IMR-90 (cell line): ENCODE results near the gene MLF2. TPM values are rescaled to one million over a fixed set of nuclear protein-coding genes. Genes with fewer than 3 reads are reported as not detected.

ENCODE experiments used
- ATAC-seq: fragments of 200-7000 bp; cut with Tn5 transposase; 2 replicates; pipeline ENCODE4 v1.9.1; 2020; ENCODE audit warnings: low read depth, mild to moderate bottlenecking, moderate library complexity
- BruUV-seq: library from RNA; stranded (reverse); fragments of 400-500 nt; replicated peaks from 2 replicates; lab custom pipeline; 2021; lab: Mats Ljungman, UMichigan
- CTCF ChIA-PET: fragments of 300-600 bp; formaldehyde crosslinking; extraction: SDS; loops from one replicate; lab custom pipeline; 2021; ENCODE audit warnings: antibody characterized with exemption; lab: Yijun Ruan, JAX
- POLR2A ChIA-PET: fragments of 300-600 bp; sonication (Branson Sonifier 250); formaldehyde crosslinking; loops from one replicate; lab custom pipeline; 2022; ENCODE audit warnings: antibody characterized with exemption; ENCODE audit not compliant: unreplicated experiment; lab: Charles Lee
- DNase-seq: peaks from one replicate; pipeline ENCODE4 v3.0.0; 2013
- H2AFZ ChIP-seq: replicated peaks from 2 replicates; pipeline ENCODE3; 2013; ENCODE audit warnings: low read length, mild to moderate bottlenecking; ENCODE audit not compliant: poor library complexity
- H2AK5ac ChIP-seq: 2 replicates; pipeline ENCODE4 v1.6.1; 2013; ENCODE audit warnings: low read depth, low read length, inconsistent platforms
- H2AK9ac ChIP-seq: replicated peaks from 2 replicates; pipeline ENCODE3; 2013; ENCODE audit warnings: mild to moderate bottlenecking, low read depth, low read length, moderate library complexity; ENCODE audit not compliant: poor library complexity
- H2BK120ac ChIP-seq: 2 replicates; pipeline ENCODE4 v1.6.1; 2013; ENCODE audit warnings: low read depth, low read length, inconsistent platforms
- H2BK15ac ChIP-seq: 3 replicates; pipeline ENCODE4 v1.6.1; 2013; ENCODE audit warnings: low read depth, low read length, inconsistent platforms
- H2BK20ac ChIP-seq: 2 replicates; pipeline ENCODE4 v1.6.1; 2013; ENCODE audit warnings: low read depth, mild to moderate bottlenecking, inconsistent platforms, low read length, moderate library complexity
- H2BK5ac ChIP-seq: 2 replicates; pipeline ENCODE4 v1.6.1; 2013; ENCODE audit warnings: mild to moderate bottlenecking, low read depth, low read length, inconsistent platforms; ENCODE audit not compliant: poor library complexity, severe bottlenecking
- H3K14ac ChIP-seq: replicated peaks from 2 replicates; pipeline ENCODE4 v1.6.1; 2013; ENCODE audit warnings: low read depth, low read length, inconsistent platforms
- H3K18ac ChIP-seq: 2 replicates; pipeline ENCODE4 v1.6.1; 2013; ENCODE audit warnings: low read depth, low read length, control low read depth
- H3K23ac ChIP-seq: 2 replicates; pipeline ENCODE4 v1.6.1; 2013; ENCODE audit warnings: low read depth, low read length, inconsistent platforms
- H3K27ac ChIP-seq: 2 replicates; pipeline ENCODE4 v1.5.1; 2013; ENCODE audit warnings: mild to moderate bottlenecking, control low read depth, low read length; ENCODE audit not compliant: insufficient read depth
- H3K27me3 ChIP-seq: 2 replicates; pipeline ENCODE4 v1.6.1; 2013; ENCODE audit warnings: low read length; ENCODE audit not compliant: control insufficient read depth, insufficient read depth
- H3K36me3 ChIP-seq: 2 replicates; pipeline ENCODE4 v1.6.1; 2013; ENCODE audit warnings: low read length, mixed read lengths; ENCODE audit not compliant: control insufficient read depth, insufficient read depth
- H3K4ac ChIP-seq: 2 replicates; pipeline ENCODE4 v1.6.1; 2013; ENCODE audit warnings: low read depth, low read length, inconsistent platforms
- H3K4me1 ChIP-seq: 2 replicates; pipeline ENCODE4 v1.6.1; 2013; ENCODE audit warnings: low read length, mixed read lengths; ENCODE audit not compliant: control insufficient read depth, insufficient read depth
- H3K4me2 ChIP-seq: 2 replicates; pipeline ENCODE4 v1.6.1; 2013; ENCODE audit warnings: low read depth, mild to moderate bottlenecking, control low read depth, low read length, moderate library complexity
- H3K4me3 ChIP-seq: 2 replicates; pipeline ENCODE4 v1.5.1; 2013; ENCODE audit warnings: low read depth, mild to moderate bottlenecking, control low read depth, low read length, moderate library complexity; ENCODE audit not compliant: insufficient read depth
- H3K56ac ChIP-seq: 2 replicates; pipeline ENCODE4 v1.6.1; 2013; ENCODE audit warnings: low read length, inconsistent platforms; ENCODE audit not compliant: insufficient read depth; ENCODE audit errors: extremely low read depth
- H3K79me1 ChIP-seq, 2 experiments: 2 replicates each; pipeline ENCODE4 v1.6.1; 2013; ENCODE audit warnings: low read length in 2 of 2, inconsistent platforms in 1 of 2, low read depth in 1 of 2
- H3K9ac ChIP-seq: 2 replicates; pipeline ENCODE4 v1.6.1; 2013; ENCODE audit warnings: low read depth, low read length, control low read depth
- H3K9me1 ChIP-seq: 2 replicates; pipeline ENCODE4 v1.6.1; 2013; ENCODE audit warnings: low read length, inconsistent platforms; ENCODE audit not compliant: insufficient read depth
- H3K9me3 ChIP-seq: 2 replicates; pipeline ENCODE4 v1.6.1; 2013; ENCODE audit warnings: low read length; ENCODE audit not compliant: control insufficient read depth, insufficient read depth
- H4K20me1 ChIP-seq: 2 replicates; pipeline ENCODE4 v1.6.1; 2013; ENCODE audit warnings: low read length, inconsistent platforms; ENCODE audit not compliant: insufficient read depth
- H4K5ac ChIP-seq: 2 replicates; pipeline ENCODE4 v1.6.1; 2013; ENCODE audit warnings: mild to moderate bottlenecking, low read depth, low read length, control low read depth
- H4K8ac ChIP-seq, 2 experiments: 2 replicates each; pipeline ENCODE4 v1.6.1; 2013; ENCODE audit warnings: low read depth in 2 of 2, low read length in 2 of 2, control low read depth in 1 of 2, inconsistent platforms in 1 of 2
- H4K91ac ChIP-seq: 2 replicates; pipeline ENCODE4 v1.6.1; 2013; ENCODE audit warnings: low read depth, low read length, inconsistent platforms; ENCODE audit not compliant: insufficient read depth
- BHLHE40 ChIP-seq: fragments of 150-350 bp; IDR thresholded peaks from 2 replicates; pipeline ENCODE4 v1.6.1; 2016; ENCODE audit warnings: mild to moderate bottlenecking, low read depth, low read length
- CEBPB ChIP-seq: IDR thresholded peaks from 2 replicates; pipeline ENCODE4 v1.6.1; 2012; ENCODE audit warnings: low read depth, low read length, improper control_type of control experiment
- CHD1 ChIP-seq: IDR thresholded peaks from 2 replicates; pipeline ENCODE4 v1.6.1; 2012; ENCODE audit warnings: low read depth, low read length, improper control_type of control experiment
- FOS ChIP-seq: fragments of 150-350 bp; IDR thresholded peaks from 2 replicates; pipeline ENCODE4 v1.6.1; 2016; ENCODE audit warnings: low read depth, low read length
- MAFK ChIP-seq: IDR thresholded peaks from 2 replicates; pipeline ENCODE4 v1.6.1; 2012; ENCODE audit warnings: low read depth, low read length, improper control_type of control experiment
- MAZ ChIP-seq: IDR thresholded peaks from 2 replicates; pipeline ENCODE4 v1.6.1; 2012; ENCODE audit warnings: low read depth, mild to moderate bottlenecking, low read length, improper control_type of control experiment, moderate library complexity, borderline replicate concordance
- POLR2A ChIP-seq: IDR thresholded peaks from 2 replicates; pipeline ENCODE4 v1.6.1; 2012; ENCODE audit warnings: mild to moderate bottlenecking, low read depth, low read length
- RAD21 ChIP-seq: IDR thresholded peaks from 2 replicates; pipeline ENCODE4 v1.6.1; 2012; ENCODE audit warnings: low read length, improper control_type of control experiment
- RCOR1 ChIP-seq: IDR thresholded peaks from 2 replicates; pipeline ENCODE4 v1.6.1; 2012; ENCODE audit warnings: mild to moderate bottlenecking, low read length, improper control_type of control experiment; ENCODE audit not compliant: insufficient replicate concordance
- RFX5 ChIP-seq: IDR thresholded peaks from 2 replicates; pipeline ENCODE4 v1.8.0; 2012; ENCODE audit warnings: low read depth, mild to moderate bottlenecking, low read length, moderate library complexity
- SMC3 ChIP-seq: fragments of 150-350 bp; IDR thresholded peaks from 2 replicates; pipeline ENCODE4 v1.6.1; 2016; ENCODE audit warnings: low read depth, mild to moderate bottlenecking, antibody characterized with exemption, low read length, moderate library complexity
- WGBS, 2 experiments: methylation state at CpG; one replicate each; pipeline versions ENCODE4 v1.1.5 to v1.1.7; 2013; ENCODE audit warnings: missing lambda C conversion rate in 2 of 2; ENCODE audit not compliant: insufficient read length in 1 of 2; ENCODE audit errors: extremely low coverage in 2 of 2; 5-methylcytosine and 5-hydroxymethylcytosine counted together
- dilution Hi-C: fragments of 300-500 bp; cut with HindIII; formaldehyde crosslinking; loops from one replicate; pipeline ENCODE4 v1.14.3; 2018; ENCODE audit warnings: low sequenced_read_pairs; ENCODE audit not compliant: unreplicated experiment
- in situ Hi-C: fragments of 300-500 bp; cut with MboI; formaldehyde crosslinking; loops from 3 replicates; pipeline ENCODE4 v1.14.3; 2019; ENCODE audit warnings: low sequenced_read_pairs, inconsistent platforms, mixed read lengths
- intact Hi-C: fragments of 100-400 bp; cut with micrococcal nuclease; formaldehyde crosslinking; loops from 2 replicates; pipeline ENCODE4 v1.10.0; 2022
- polyA plus RNA-seq, 3 experiments: library from polyadenylated mRNA; depleted of rRNA; stranded (reverse); fragments of >200 nt; gene quantifications; 2 replicates each; pipeline ENCODE4 v1.2.3, GENCODE V29; 2012; ENCODE audit warnings: low replicate concordance in 1 of 3
- total RNA-seq: library from RNA; depleted of rRNA; stranded (reverse); fragments of >200 nt; gene quantifications from 2 replicates; pipeline ENCODE4 v1.2.3, GENCODE V29; 2012
- TF ChIP-seq, protein P1 (sequence below): conservative IDR thresholded peaks from 2 replicates; pipeline ENCODE4 v1.5.1; 2012; ENCODE audit warnings: mild to moderate bottlenecking, low read depth, low read length, improper control_type of control experiment
- TF ChIP-seq, protein P2 (sequence below): fragments of 150-350 bp; IDR thresholded peaks from 2 replicates; pipeline ENCODE4 v1.6.1; 2016; ENCODE audit warnings: low read depth, mild to moderate bottlenecking, low read length, moderate library complexity, borderline replicate concordance

MLF2 gene
- total and polyA plus RNA-seq, 2 of the 4 experiments (the other 2 are of a cell fraction): 236 to 403 TPM

DNA sequence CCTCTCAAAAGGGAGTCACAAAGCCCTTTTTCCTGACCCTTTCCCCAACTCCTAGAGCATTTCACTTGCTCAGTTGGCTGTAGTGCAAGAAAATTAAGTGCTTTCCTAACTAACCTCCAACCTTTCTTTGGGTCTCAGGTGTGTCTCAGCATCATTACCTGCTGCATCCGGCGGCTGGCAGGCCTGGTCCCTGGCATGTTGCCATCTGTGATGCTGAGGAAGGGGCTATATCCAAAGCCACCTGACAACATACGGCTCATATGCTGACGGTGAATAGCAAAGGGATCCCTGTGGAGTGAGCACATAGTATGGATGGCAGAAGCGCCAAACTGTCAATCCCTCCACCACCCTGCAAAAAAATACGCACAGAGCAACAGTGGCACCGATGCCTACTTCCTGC, 1.2 kb downstream of the MLF2 start:
- Histone ChIP-seq H4K91ac (no peak overlapping the region), H2BK5ac (peak overlapping the region; percentile 89), H3K4me2 (peak overlapping the region; percentile 94), H2BK15ac (no peak overlapping the region), H3K23ac (peak overlapping the region; percentile 96), H3K4ac (peak overlapping the region; percentile 91), H2AK9ac (peak overlapping the region; percentile 100), H3K79me1 (peaks cover 22 to 36% of the 10 kb centered on the region in 2 experiments), H4K20me1 (peaks cover 16% of the 10 kb centered on the region), H3K9me3 (no peaks in the 10 kb centered on the region), H2BK120ac (no peak overlapping the region), H3K56ac (0 out of 2 replicates have a peak overlapping the region, but pooled peaks have one; percentile 26), H3K4me3 (peak overlapping the region; percentile 71), H2AFZ (peak overlapping the region; percentile 91), H3K9ac (peak overlapping the region; percentile 86), H3K27me3 (no peaks in the 10 kb centered on the region), H4K5ac (no peak overlapping the region), H3K27ac (peak overlapping the region; percentile 88), H3K14ac (peak overlapping the region; percentile 99), H2BK20ac (no peak overlapping the region), H2AK5ac (peak overlapping the region; percentile 95), H3K36me3 (peaks cover 44% of the 10 kb centered on the region), H3K4me1 (peaks cover 7% of the 10 kb centered on the region), H3K9me1 (peaks cover 4% of the 10 kb centered on the region), H4K8ac (peak overlapping the region in 1 of 2 experiments; percentile 77; a peak in 1 of 4 replicates), H3K18ac (no peak overlapping the region)
- intact Hi-C loops (loop anchor here (2.0 kb wide), 1 partner anchor 63 kb away; the partner anchor contains the start of gene ZNF384), dilution Hi-C loops (no loop called here), in situ Hi-C loops (loop anchor here (5.0 kb wide), 1 partner anchor 76 kb away; the partner anchor contains the start of gene P3H3)
- ChIA-PET POLR2A (interaction anchor here (0.6 to 3.2 kb wide), 3 partner anchors 15 to 100 kb away, joined by 3 to 21 read pairs (median 3); partner anchors contain the start of genes CDCA3 and PTMS), CTCF (interaction anchor here (1.1 to 3.9 kb wide), 3 partner anchors 14 to 38 kb away, joined by 3 to 27 read pairs (median 12); partner anchors contain the start of genes CD4 and PTMS)
- ATAC-seq (no peak), DNase-seq (no peak)
- no peak for TF ChIP-seq POLR2A
- TF ChIP-seq BHLHE40: no peak
- no peak for TF ChIP-seq RAD21
- TF ChIP-seq CHD1: no peak
- TF ChIP-seq FOS: no peak
- no peak for TF ChIP-seq RCOR1
- TF ChIP-seq MAZ: no peak
- TF ChIP-seq, protein P1, sequence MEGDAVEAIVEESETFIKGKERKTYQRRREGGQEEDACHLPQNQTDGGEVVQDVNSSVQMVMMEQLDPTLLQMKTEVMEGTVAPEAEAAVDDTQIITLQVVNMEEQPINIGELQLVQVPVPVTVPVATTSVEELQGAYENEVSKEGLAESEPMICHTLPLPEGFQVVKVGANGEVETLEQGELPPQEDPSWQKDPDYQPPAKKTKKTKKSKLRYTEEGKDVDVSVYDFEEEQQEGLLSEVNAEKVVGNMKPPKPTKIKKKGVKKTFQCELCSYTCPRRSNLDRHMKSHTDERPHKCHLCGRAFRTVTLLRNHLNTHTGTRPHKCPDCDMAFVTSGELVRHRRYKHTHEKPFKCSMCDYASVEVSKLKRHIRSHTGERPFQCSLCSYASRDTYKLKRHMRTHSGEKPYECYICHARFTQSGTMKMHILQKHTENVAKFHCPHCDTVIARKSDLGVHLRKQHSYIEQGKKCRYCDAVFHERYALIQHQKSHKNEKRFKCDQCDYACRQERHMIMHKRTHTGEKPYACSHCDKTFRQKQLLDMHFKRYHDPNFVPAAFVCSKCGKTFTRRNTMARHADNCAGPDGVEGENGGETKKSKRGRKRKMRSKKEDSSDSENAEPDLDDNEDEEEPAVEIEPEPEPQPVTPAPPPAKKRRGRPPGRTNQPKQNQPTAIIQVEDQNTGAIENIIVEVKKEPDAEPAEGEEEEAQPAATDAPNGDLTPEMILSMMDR: no peak
- TF ChIP-seq SMC3: no peak
- TF ChIP-seq, protein P2, sequence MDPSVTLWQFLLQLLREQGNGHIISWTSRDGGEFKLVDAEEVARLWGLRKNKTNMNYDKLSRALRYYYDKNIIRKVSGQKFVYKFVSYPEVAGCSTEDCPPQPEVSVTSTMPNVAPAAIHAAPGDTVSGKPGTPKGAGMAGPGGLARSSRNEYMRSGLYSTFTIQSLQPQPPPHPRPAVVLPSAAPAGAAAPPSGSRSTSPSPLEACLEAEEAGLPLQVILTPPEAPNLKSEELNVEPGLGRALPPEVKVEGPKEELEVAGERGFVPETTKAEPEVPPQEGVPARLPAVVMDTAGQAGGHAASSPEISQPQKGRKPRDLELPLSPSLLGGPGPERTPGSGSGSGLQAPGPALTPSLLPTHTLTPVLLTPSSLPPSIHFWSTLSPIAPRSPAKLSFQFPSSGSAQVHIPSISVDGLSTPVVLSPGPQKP: no peak
- TF ChIP-seq MAFK: no peak
- no peak for TF ChIP-seq RFX5
- no peak for TF ChIP-seq CEBPB
- no CpG with 5 or more reads among the region's 7 CpGs for WGBS, 2 experiments
- no TSS peak for BruUV-seq
